Measurements from ENCODE around the gene MED13L. TPM values are rescaled to one million over a fixed set of nuclear protein-coding genes. Genes with fewer than 3 reads are reported as not detected.

The MED13L gene
- total RNA-seq, 4 donors from 2014 or later, result 126 to 194 (median 154) TPM

GRCh38 chr12:116161588-116161987, 115.9 kb downstream of the MED13L start:
- Histone ChIP-seq H3K4me3 (no peak overlapping the region), H3K4me1 (peaks cover 18 to 63% (median 30%) of the 10 kb centered on the region in 4 donors), H3K36me3 (no peaks in the 10 kb centered on the region), H3K27ac (no peak overlapping the region), H3K9me3 (no peaks in the 10 kb centered on the region), H3K27me3 (no peaks in the 10 kb centered on the region)
- intact Hi-C loops (cut with DNase I; ENCODE audit: low total_unique reads), result no loop called here
- no peak for DNase-seq
- TF ChIP-seq EP300 (IDR thresholded peaks at IDR 0.05; ENCODE audit: low read depth), result no peak
- no peak for TF ChIP-seq CTCF (IDR thresholded peaks at IDR 0.05)
- TF ChIP-seq POLR2AphosphoS5 (IDR thresholded peaks at IDR 0.05), result no peak
- no peak for TF ChIP-seq POLR2A (IDR thresholded peaks at IDR 0.05)
- WGBS, 2 donors (ENCODE audit: low coverage in 1 of 2), result 41 to 81% methylated on average over 4 of the region's 4 CpGs
- in situ Hi-C loops (cut with MboI; ENCODE audit: low pct_ligation_motif_present in 1 of 4, low pct_unique_long_range_greater_than_20kb in 1 of 4, low sequenced_read_pairs in 3 of 4), result no loop called here

- WGBS, 2 donors (ENCODE audit: low coverage in 1 of 2), result 80 to 83% methylated on average over 7 of the region's 7 CpGs
- in situ Hi-C loops (cut with MboI; ENCODE audit: low pct_ligation_motif_present in 1 of 4, low pct_unique_long_range_greater_than_20kb in 1 of 4, low sequenced_read_pairs in 3 of 4), result no loop called here
- DNase-seq, result no peak
- no peaks in the 10 kb centered on the region for H3K27me3 ChIP-seq
- no peaks in the 10 kb centered on the region for H3K36me3 ChIP-seq
- no peaks in the 10 kb centered on the region for H3K9me3 ChIP-seq
- no peak overlapping the region for H3K4me3 ChIP-seq
- no peak overlapping the region for H3K27ac ChIP-seq
- intact Hi-C loops (cut with DNase I; ENCODE audit: low total_unique reads), result no loop called here
- H3K4me1 ChIP-seq, result peaks cover 18 to 57% (median 27%) of the 10 kb centered on the region in 4 donors
- TF ChIP-seq CTCF (IDR thresholded peaks at IDR 0.05) (no peak), POLR2AphosphoS5 (IDR thresholded peaks at IDR 0.05) (no peak), EP300 (IDR thresholded peaks at IDR 0.05; ENCODE audit: low read depth) (no peak), POLR2A (IDR thresholded peaks at IDR 0.05) (no peak)
Observed at GRCh38 chr12:116160883-116161458, 116.5 kb downstream of the MED13L start.

GRCh38 chr12:116160231-116160630, 117.3 kb downstream of the MED13L start:
- Histone ChIP-seq H3K27me3 (no peaks in the 10 kb centered on the region), H3K36me3 (no peaks in the 10 kb centered on the region), H3K9me3 (no peaks in the 10 kb centered on the region), H3K4me1 (peaks cover 15 to 57% (median 20%) of the 10 kb centered on the region in 4 donors), H3K27ac (no peak overlapping the region), H3K4me3 (no peak overlapping the region)
- no peak for DNase-seq
- TF ChIP-seq CTCF (IDR thresholded peaks at IDR 0.05) (no peak), POLR2A (IDR thresholded peaks at IDR 0.05) (no peak), EP300 (IDR thresholded peaks at IDR 0.05; ENCODE audit: low read depth) (no peak), POLR2AphosphoS5 (IDR thresholded peaks at IDR 0.05) (no peak)
- intact Hi-C loops (cut with DNase I; ENCODE audit: low total_unique reads), result no loop called here
- WGBS, 2 donors (ENCODE audit: low coverage in 1 of 2), result 73% methylated on average over 2 of the region's 2 CpGs
- in situ Hi-C loops (cut with MboI; ENCODE audit: low pct_ligation_motif_present in 1 of 4, low pct_unique_long_range_greater_than_20kb in 1 of 4, low sequenced_read_pairs in 3 of 4), result no loop called here

- H3K4me3 ChIP-seq, result no peak overlapping the region
- H3K36me3 ChIP-seq, result no peaks in the 10 kb centered on the region
- no peak overlapping the region for H3K27ac ChIP-seq
- in situ Hi-C loops (cut with MboI; ENCODE audit: low pct_ligation_motif_present in 1 of 4, low pct_unique_long_range_greater_than_20kb in 1 of 4, low sequenced_read_pairs in 3 of 4) (no loop called here), intact Hi-C loops (cut with DNase I; ENCODE audit: low total_unique reads) (no loop called here)
- TF ChIP-seq POLR2AphosphoS5 (IDR thresholded peaks at IDR 0.05), result no peak
- H3K27me3 ChIP-seq, result no peaks in the 10 kb centered on the region
- peaks cover 13 to 54% (median 16%) of the 10 kb centered on the region in 4 donors for H3K4me1 ChIP-seq
- DNase-seq, result no peak
- WGBS, 2 donors (ENCODE audit: low coverage in 1 of 2), result 92 to 95% methylated on average over 2 of the region's 2 CpGs
- H3K9me3 ChIP-seq, result no peaks in the 10 kb centered on the region
Observed at GRCh38 chr12:116159593-116160200, 117.8 kb downstream of the MED13L start.

Data from transverse colon (tissue), 4 donors.